Mesodermal cell (in vitro differentiated cells): ENCODE measurements around the gene RREB1.

Experiments used
- H3K27ac ChIP-seq: 2 replicates; pipeline ENCODE4 v1.7.0; 2013; ENCODE audit warnings: mild to moderate bottlenecking, low read depth, low read length, moderate library complexity; ENCODE audit not compliant: severe bottlenecking
- H3K36me3 ChIP-seq: 2 replicates; pipeline ENCODE4 v1.7.1; 2013; ENCODE audit warnings: mild to moderate bottlenecking, low read length, moderate library complexity; ENCODE audit not compliant: control insufficient read depth, insufficient read depth
- H3K4me1 ChIP-seq: one replicate; pipeline ENCODE4 v1.7.1; 2013; ENCODE audit warnings: mild to moderate bottlenecking, low read length; ENCODE audit not compliant: insufficient read depth, control insufficient read depth, poor library complexity, severe bottlenecking
- H3K4me3 ChIP-seq: 2 replicates; pipeline ENCODE4 v1.7.0; 2013; ENCODE audit warnings: low read length, control low read depth, mild to moderate bottlenecking; ENCODE audit not compliant: insufficient read depth, poor library complexity, severe bottlenecking; ENCODE audit errors: extremely low read depth
- H3K9me3 ChIP-seq: 2 replicates; pipeline ENCODE4 v1.7.1; 2013; ENCODE audit warnings: mild to moderate bottlenecking, low read length, moderate library complexity; ENCODE audit not compliant: control insufficient read depth
- WGBS, 2 experiments: methylation state at CpG; one replicate each; pipeline ENCODE4 v1.1.5; 2013; ENCODE audit warnings: missing lambda C conversion rate in 2 of 2; ENCODE audit not compliant: insufficient coverage in 2 of 2; 5-methylcytosine and 5-hydroxymethylcytosine counted together

RREB1 gene

GRCh38 chr6:7229376-7230326 is 121.9 kb downstream of the RREB1 start:
- Histone ChIP-seq H3K9me3 (no peaks in the 10 kb centered on the region), H3K4me3 (no peak overlapping the region), H3K36me3 (peaks cover 84% of the 10 kb centered on the region), H3K4me1 (no peaks in the 10 kb centered on the region), H3K27ac (no peak overlapping the region)
- 95 to 96% methylated on average over 49 to 60 of the region's 62 CpGs for WGBS, 2 experiments

DNA sequence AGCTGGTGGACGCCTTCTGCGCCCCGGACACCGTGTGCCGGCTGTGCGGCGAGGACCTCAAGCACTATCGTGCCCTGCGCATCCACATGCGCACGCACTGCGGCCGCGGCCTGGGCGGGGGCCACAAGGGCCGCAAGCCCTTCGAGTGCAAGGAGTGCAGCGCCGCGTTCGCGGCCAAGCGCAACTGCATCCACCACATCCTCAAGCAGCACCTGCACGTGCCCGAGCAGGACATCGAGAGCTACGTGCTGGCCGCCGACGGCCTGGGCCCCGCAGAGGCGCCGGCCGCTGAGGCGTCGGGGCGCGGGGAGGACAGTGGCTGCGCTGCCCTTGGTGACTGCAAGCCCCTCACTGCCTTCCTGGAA is 122.5 kb downstream of the RREB1 start:
- H3K4me3 ChIP-seq = no peak overlapping the region
- H3K27ac ChIP-seq = no peak overlapping the region
- H3K4me1 ChIP-seq = no peaks in the 10 kb centered on the region
- WGBS, 2 experiments = 96 to 97% methylated on average over 32 to 39 of the region's 39 CpGs
- H3K9me3 ChIP-seq = no peaks in the 10 kb centered on the region
- H3K36me3 ChIP-seq = peaks cover 83% of the 10 kb centered on the region

DNA sequence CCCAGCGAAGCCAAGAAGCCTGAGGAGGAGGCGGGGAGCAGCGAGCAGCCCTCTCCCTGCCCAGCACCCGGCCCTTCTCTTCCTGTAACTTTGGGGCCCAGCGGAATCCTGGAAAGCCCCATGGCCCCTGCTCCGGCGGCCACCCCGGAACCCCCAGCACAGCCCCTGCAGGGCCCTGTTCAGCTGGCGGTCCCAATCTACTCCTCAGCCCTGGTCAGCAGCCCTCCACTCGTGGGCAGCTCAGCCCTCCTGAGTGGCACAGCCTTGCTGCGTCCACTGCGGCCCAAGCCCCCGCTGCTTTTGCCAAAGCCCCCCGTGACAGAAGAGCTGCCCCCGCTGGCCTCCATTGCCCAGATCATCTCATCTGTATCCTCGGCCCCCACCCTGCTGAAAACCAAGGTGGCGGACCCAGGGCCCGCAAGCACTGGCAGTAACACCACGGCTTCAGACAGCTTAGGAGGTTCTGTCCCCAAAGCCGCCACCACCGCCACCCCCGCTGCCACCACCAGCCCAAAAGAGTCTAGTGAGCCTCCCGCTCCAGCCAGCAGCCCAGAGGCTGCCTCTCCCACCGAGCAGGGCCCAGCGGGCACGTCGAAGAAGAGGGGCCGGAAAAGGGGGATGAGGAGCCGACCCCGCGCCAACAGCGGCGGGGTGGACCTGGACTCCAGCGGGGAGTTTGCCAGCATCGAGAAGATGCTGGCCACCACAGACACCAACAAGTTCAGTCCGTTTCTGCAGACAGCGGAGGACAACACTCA is 123.4 kb downstream of the RREB1 start:
- 95% methylated on average over 29 to 33 of the region's 37 CpGs for WGBS, 2 experiments
- Histone ChIP-seq H3K4me1 (peaks cover 2% of the 10 kb centered on the region), H3K9me3 (no peaks in the 10 kb centered on the region), H3K27ac (no peak overlapping the region), H3K4me3 (no peak overlapping the region), H3K36me3 (peaks cover 83% of the 10 kb centered on the region)

- H3K27ac ChIP-seq = no peak overlapping the region
- peaks cover 2% of the 10 kb centered on the region for H3K4me1 ChIP-seq
- H3K9me3 ChIP-seq = no peaks in the 10 kb centered on the region
- no peak overlapping the region for H3K4me3 ChIP-seq
- peaks cover 77% of the 10 kb centered on the region for H3K36me3 ChIP-seq
- 100% methylated on average over 1 to 2 of the region's 2 CpGs for WGBS, 2 experiments
Observed at GRCh38 chr6:7232351-7232750, 124.6 kb downstream of the RREB1 start.

- 94 to 100% methylated on average over 2 of the region's 3 CpGs for WGBS, 2 experiments
- Histone ChIP-seq H3K9me3 (no peaks in the 10 kb centered on the region), H3K4me3 (no peak overlapping the region), H3K27ac (no peak overlapping the region), H3K4me1 (peaks cover 2% of the 10 kb centered on the region), H3K36me3 (peaks cover 73% of the 10 kb centered on the region)
Observed at GRCh38 chr6:7234547-7234946, 126.8 kb downstream of the RREB1 start.

- peaks cover 74% of the 10 kb centered on the region for H3K36me3 ChIP-seq
- H3K4me1 ChIP-seq = peaks cover 2% of the 10 kb centered on the region
- no peak overlapping the region for H3K27ac ChIP-seq
- no peak overlapping the region for H3K4me3 ChIP-seq
- WGBS, 2 experiments = 84 to 100% methylated on average over 5 of the region's 9 CpGs
- no peaks in the 10 kb centered on the region for H3K9me3 ChIP-seq
Observed at GRCh38 chr6:7235712-7236305, 128.0 kb downstream of the RREB1 start.

GRCh38 chr6:7236306-7237209 is 128.8 kb downstream of the RREB1 start:
- no peak overlapping the region for H3K4me3 ChIP-seq
- H3K9me3 ChIP-seq = no peaks in the 10 kb centered on the region
- WGBS, 2 experiments = 84 to 89% methylated on average over 4 to 7 of the region's 8 CpGs
- peaks cover 73% of the 10 kb centered on the region for H3K36me3 ChIP-seq
- H3K4me1 ChIP-seq = peaks cover 4% of the 10 kb centered on the region
- no peak overlapping the region for H3K27ac ChIP-seq

DNA sequence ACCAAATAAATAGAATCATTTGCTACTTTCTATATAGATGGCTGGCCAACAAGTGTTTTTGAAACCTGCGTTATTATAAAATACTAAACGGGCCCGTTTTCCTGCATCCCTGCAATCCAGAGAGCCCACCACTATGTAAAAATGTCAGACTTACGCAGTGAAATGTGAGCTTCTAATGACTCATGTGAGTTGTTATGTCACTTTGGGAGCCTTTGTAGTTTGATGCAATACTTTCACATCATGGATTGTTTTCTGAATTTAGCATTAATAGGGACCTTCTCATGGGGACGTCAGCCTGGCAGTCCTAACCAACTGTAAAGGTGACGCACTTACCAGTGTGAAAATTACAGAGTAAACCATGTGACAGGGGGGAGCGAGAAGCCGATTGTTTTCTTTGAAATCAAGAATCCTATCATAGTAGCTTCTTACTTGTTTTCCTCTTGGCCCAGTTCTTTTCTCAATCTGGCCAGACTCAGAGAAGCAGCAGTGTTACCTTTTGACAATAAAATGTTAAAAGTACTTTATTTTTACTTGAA is 130.0 kb downstream of the RREB1 start:
- Histone ChIP-seq H3K36me3 (peaks cover 71% of the 10 kb centered on the region), H3K4me3 (no peak overlapping the region), H3K9me3 (no peaks in the 10 kb centered on the region), H3K4me1 (peaks cover 14% of the 10 kb centered on the region), H3K27ac (no peak overlapping the region)
- WGBS, 2 experiments = 90 to 95% methylated on average over 8 of the region's 8 CpGs

- H3K27ac ChIP-seq = no peak overlapping the region
- peaks cover 70% of the 10 kb centered on the region for H3K36me3 ChIP-seq
- H3K9me3 ChIP-seq = no peaks in the 10 kb centered on the region
- H3K4me1 ChIP-seq = peaks cover 20% of the 10 kb centered on the region
- 86 to 91% methylated on average over 4 of the region's 5 CpGs for WGBS, 2 experiments
- H3K4me3 ChIP-seq = no peak overlapping the region
Observed at GRCh38 chr6:7238526-7238899, 130.8 kb downstream of the RREB1 start.
